K562 (cell line): Measurements from ENCODE around the gene WFDC1. TPM values are rescaled to one million over a fixed set of nuclear protein-coding genes. Genes with fewer than 3 reads are reported as not detected.

Experiments
- CTCF ChIP-seq, 3 experiments: IDR thresholded peaks in 2 of 3; conservative IDR thresholded peaks in 1 of 3; 2 replicates each; pipeline ENCODE4 v1.5.1; 2011 to 2012; ENCODE audit warnings: low read length in 3 of 3, mild to moderate bottlenecking in 3 of 3, control low read depth in 2 of 3, improper control_type of control experiment in 1 of 3, inconsistent platforms in 1 of 3, low read depth in 1 of 3, mixed read lengths in 1 of 3, moderate library complexity in 1 of 3; ENCODE audit not compliant: insufficient read depth in 2 of 3
- PTRF ChIP-seq: fragments of 450-650 bp; IDR thresholded peaks from 2 replicates; pipeline ENCODE4 v1.6.1; 2016; ENCODE audit warnings: mild to moderate bottlenecking, missing genetic modification characterization, missing compliant biosample characterization
- REST ChIP-seq, 2 experiments: fragments of 450-650 bp; formaldehyde crosslinking in 1 of 2; IDR thresholded peaks; 2 replicates each; pipeline versions ENCODE4 v1.4.0 to v1.6.1; 2014 to 2020; ENCODE audit warnings: mild to moderate bottlenecking in 2 of 2, borderline replicate concordance in 1 of 2, low read depth in 1 of 2
- RREB1 ChIP-seq: fragments of 250-450 bp; sonication (Bioruptor Pico); IDR thresholded peaks from 2 replicates; pipeline ENCODE4 v1.4.0; 2020
- polyA plus RNA-seq, 8 experiments: library from polyadenylated mRNA; depleted of rRNA in 4 of 8; stranded (reverse) in 5 of 8; unstranded in 3 of 8; fragments of >200 nt; fragmentation: Nextera tagmentation in 2 of 8; fragmentation: Illumina TruSeq in 1 of 8; extraction: Ambion mirVana in 2 of 8; extraction: Trizol in 1 of 8; gene quantifications; 2 replicates each; pipeline versions ENCODE4 v1.2.1 to v1.2.3, GENCODE V29; 2011 to 2014; ENCODE audit warnings: inconsistent platforms in 1 of 8, missing spikeins in 1 of 8
- total RNA-seq, 7 experiments: library from RNA; depleted of rRNA in 6 of 7; stranded (reverse); fragments of >200 nt in 6 of 7; fragmentation: Illumina TruSeq in 2 of 7; extraction: Trizol in 2 of 7; gene quantifications; 2 replicates each; pipeline versions ENCODE4 v1.2.1 to v1.2.3, GENCODE V29; 2011 to 2021; ENCODE audit warnings: low replicate concordance in 1 of 7

The WFDC1 gene
- total and polyA plus RNA-seq, 9 of the 15 experiments (the other 6 are each of a cell fraction or from before 2014, with no cell fraction given), result not detected

DNA sequence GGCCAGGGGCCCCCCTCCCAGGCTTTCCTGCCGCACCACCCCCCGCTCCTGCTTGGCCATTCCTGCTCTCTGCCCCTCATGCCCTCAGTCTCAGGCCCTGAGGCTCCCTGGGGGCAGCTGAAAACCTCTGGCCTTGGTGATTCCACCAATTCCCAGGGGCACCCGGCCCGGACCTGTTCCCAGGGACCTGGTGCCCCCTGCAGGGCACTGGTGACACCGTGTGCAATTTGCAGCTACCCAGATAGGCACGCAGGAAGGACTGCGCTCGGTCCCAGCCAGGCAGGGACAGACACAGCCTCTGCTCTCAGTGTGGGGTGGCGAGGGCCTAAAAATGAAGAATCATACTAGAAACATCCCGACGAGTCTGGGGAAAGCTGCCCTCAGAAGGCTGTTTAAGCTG, 13.4 kb downstream of the WFDC1 start (continued):
- TF ChIP-seq REST (IDR thresholded peaks at IDR 0.05; ENCODE audit: borderline replicate concordance), result peak; percentile 32; the same call in 1 of the 2 replicates
- no peak for TF ChIP-seq REST (CRISPR knock-in tag; IDR thresholded peaks at IDR 0.05; ENCODE audit: low read depth)
- no peak for TF ChIP-seq PTRF
- TF ChIP-seq CTCF (IDR thresholded peaks at IDR 0.05 in 2 of 3, conservative IDR thresholded peaks at IDR 0.05 in 1 of 3; ENCODE audit: insufficient read depth in 2 of 3, low read depth in 1 of 3, low read length in 3 of 3), result peak; percentile 59 to 68 (median 67)
- TF ChIP-seq RREB1 (CRISPR knock-in tag), result no peak
